Right atrium auricular region (tissue), 2 donors: Measurements from ENCODE around the gene TGFBR3. TPM values are rescaled to one million over a fixed set of nuclear protein-coding genes. Genes with fewer than 3 reads are reported as not detected.

Experiments
- DNase-seq: peaks from one replicate; pipeline ENCODE4 v3.0.0-alpha.2; 2019; ENCODE audit warnings: low spot score
- H3K27ac ChIP-seq, 2 donors: fragments of 200-600 bp; sonication (generic); 1 replicate in 1 of 2; 2 replicates in 1 of 2; pipeline ENCODE4 v1.5.1; 2016 to 2019
- H3K27me3 ChIP-seq, 2 donors: fragments of 200-600 bp; sonication (generic); one replicate each; pipeline versions ENCODE4 v1.5.1 to v1.6.0; 2017 to 2019
- H3K36me3 ChIP-seq: fragments of 200-600 bp; sonication (generic); one replicate; pipeline ENCODE4 v1.5.1; 2016
- H3K4me1 ChIP-seq, 2 donors: fragments of 200-600 bp; sonication (generic); one replicate each; pipeline versions ENCODE4 v1.5.1 to v1.6.0; 2017 to 2019
- H3K4me3 ChIP-seq, 2 donors: fragments of 200-600 bp; sonication (generic); 1 replicate in 1 of 2; 2 replicates in 1 of 2; pipeline ENCODE4 v1.5.1; 2017 to 2019; ENCODE audit warnings: mild to moderate bottlenecking in 1 of 2, moderate library complexity in 1 of 2
- H3K9me3 ChIP-seq, 2 donors: fragments of 200-600 bp; sonication (generic); one replicate each; pipeline ENCODE4 v1.5.1; 2019
- CTCF ChIP-seq, 2 donors: fragments of 200-600 bp; sonication (generic); IDR thresholded peaks; one replicate each; pipeline ENCODE4 v1.5.1; 2019; ENCODE audit warnings: antibody characterized with exemption in 2 of 2
- total RNA-seq, 2 donors: library from RNA; depleted of rRNA; stranded (reverse); fragments of >200 nt; gene quantifications; one replicate each; pipeline ENCODE4 v1.1.0, GENCODE V29; 2016

TGFBR3 gene
- total RNA-seq, 2 donors from 2014 or later, result 40.5 to 64.8 TPM

DNA sequence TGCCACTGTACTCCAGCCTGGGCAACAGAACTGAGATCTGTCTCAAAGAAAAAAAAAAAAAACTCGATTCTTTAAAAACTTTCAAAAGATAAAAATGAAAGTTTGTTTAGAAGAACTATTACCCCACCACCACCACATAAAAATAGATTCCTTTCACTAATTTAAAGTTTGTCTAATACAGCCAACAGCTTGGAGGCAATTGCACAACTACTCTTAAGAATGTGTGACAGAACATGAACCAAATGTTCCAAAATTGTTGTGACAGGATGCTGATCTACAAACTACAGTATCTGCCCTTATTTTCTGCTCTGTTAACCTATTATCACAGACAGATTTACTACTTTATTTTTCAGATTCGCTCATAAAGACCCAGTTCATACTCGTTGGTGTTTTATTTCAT is 5.5 kb upstream of the TGFBR3 start:
- TF ChIP-seq CTCF (IDR thresholded peaks at IDR 0.05), result no peak
- Histone ChIP-seq H3K27me3 (no peaks in the 10 kb centered on the region), H3K4me1 (peaks cover 0 to 19% of the 10 kb centered on the region in 2 donors), H3K27ac (peak overlapping the region; percentile 28 to 61), H3K4me3 (no peak overlapping the region), H3K9me3 (no peaks in the 10 kb centered on the region), H3K36me3 (no peaks in the 10 kb centered on the region)
- no peak for DNase-seq

DNA sequence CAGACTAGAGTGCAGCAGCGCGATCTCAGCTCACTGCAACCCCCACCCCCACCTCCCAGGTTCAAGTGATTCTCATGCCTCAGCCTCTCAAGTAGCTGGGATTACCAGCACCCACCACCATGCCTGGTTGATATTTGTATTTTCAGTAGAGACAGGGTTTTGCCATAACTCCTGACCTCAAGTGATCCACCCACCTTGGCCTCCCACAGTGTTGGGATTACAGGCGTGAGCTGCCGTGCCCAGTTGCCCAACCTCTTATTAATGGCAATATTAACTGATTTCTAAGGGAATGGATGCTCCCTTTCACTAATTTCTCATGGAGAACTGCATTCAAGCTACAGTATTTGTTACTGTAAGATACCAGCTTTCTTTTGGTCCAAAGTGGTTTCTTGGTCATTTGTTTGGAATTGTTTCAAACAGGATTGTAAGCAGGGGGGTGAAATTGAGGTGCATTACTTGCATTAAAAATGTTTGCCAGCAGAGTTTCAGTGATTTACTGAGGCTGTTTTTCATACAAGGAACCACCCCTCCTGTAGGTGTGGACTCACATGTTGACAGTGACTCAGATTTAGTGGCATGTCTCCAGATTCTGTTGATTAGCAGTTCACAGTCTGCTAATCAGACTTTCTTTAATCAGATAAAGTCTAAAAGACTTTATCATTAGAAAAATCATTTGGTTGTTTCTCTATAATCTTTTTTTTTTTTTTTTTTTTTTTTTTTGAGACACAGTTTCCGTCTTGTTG is 3.9 kb upstream of the TGFBR3 start:
- no peak for TF ChIP-seq CTCF (IDR thresholded peaks at IDR 0.05)
- Histone ChIP-seq H3K9me3 (no peaks in the 10 kb centered on the region), H3K36me3 (no peaks in the 10 kb centered on the region), H3K4me3 (no peak overlapping the region), H3K4me1 (peaks cover 0 to 21% of the 10 kb centered on the region in 2 donors), H3K27me3 (no peaks in the 10 kb centered on the region), H3K27ac (peak overlapping the region in 1 of 2 donors; percentile 4)
- no peak for DNase-seq

DNA sequence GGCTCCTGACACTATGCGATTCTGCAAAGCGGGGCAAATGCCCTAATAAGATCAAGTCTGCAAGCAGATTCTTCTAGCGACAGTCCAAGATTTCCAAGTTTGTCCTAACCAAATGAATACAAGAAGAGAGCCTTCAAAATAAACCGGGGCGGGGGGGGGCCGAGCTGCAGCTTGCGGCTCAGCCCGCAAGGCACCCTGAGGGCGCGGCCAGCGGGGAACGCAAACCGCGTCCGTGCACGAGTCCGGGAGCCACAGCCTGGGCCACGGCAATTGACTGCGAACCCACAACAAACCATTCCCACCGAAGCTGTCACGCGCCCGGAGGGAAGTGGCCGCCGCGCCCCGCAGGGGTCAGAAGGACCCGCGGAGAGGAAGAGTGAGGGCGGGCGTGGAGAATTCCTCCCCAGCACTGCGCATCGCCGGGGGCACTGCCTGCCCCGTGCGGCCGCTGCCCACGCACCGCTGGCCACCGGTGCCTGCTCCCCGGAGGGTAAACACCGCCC is 687 bp downstream of the TGFBR3 start:
- no peak for TF ChIP-seq CTCF (IDR thresholded peaks at IDR 0.05)
- Histone ChIP-seq H3K27me3 (no peaks in the 10 kb centered on the region), H3K4me1 (peaks cover 0 to 34% of the 10 kb centered on the region in 2 donors), H3K9me3 (no peaks in the 10 kb centered on the region), H3K4me3 (peak overlapping the region; percentile 94), H3K27ac (peak overlapping the region; percentile 92 to 96), H3K36me3 (no peaks in the 10 kb centered on the region)
- DNase-seq, result no peak

GRCh38 chr1:91884459-91885212 is 1.3 kb downstream of the TGFBR3 start:
- Histone ChIP-seq H3K4me1 (peaks cover 0 to 36% of the 10 kb centered on the region in 2 donors), H3K27me3 (no peaks in the 10 kb centered on the region), H3K4me3 (peak overlapping the region; percentile 94), H3K9me3 (no peaks in the 10 kb centered on the region), H3K36me3 (no peaks in the 10 kb centered on the region), H3K27ac (peak overlapping the region; percentile 92 to 96)
- no peak for DNase-seq
- TF ChIP-seq CTCF (IDR thresholded peaks at IDR 0.05), result no peak

DNA sequence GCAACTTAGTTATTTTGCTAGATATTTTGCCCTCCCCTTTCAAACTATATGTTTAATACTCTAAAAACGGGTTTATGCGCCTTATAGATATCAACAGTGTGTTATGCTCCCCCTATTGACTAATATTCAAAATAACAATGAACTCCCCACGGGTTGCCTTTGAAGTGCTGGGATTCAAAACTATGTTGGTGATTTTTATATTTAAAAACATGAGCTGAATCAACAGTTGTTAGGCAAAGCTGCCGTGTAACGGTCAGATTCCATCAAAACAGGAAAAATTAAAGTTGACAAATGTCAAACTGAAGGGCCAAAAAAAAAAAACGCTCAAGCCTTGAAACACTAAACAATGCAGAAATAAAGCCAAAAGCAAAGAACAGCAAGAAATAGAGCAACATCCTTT is 2.5 kb downstream of the TGFBR3 start:
- no peaks in the 10 kb centered on the region for H3K36me3 ChIP-seq
- H3K4me3 ChIP-seq, result peak overlapping the region; percentile 94
- peaks cover 0 to 36% of the 10 kb centered on the region in 2 donors for H3K4me1 ChIP-seq
- TF ChIP-seq CTCF (IDR thresholded peaks at IDR 0.05), result peak; percentile 29 to 60
- no peaks in the 10 kb centered on the region for H3K27me3 ChIP-seq
- DNase-seq, result no peak
- no peaks in the 10 kb centered on the region for H3K9me3 ChIP-seq
- peak overlapping the region; percentile 24 to 92 for H3K27ac ChIP-seq
